PC-9 (cell line): ENCODE data around the gene GADD45A.

ENCODE experiments used
- EZH2 ChIP-seq: fragments of 200-600 bp; sonication (generic); IDR thresholded peaks from 2 replicates; pipeline ENCODE4 v1.8.0; 2017; ENCODE audit warnings: antibody characterized with exemption, low read depth
- TF ChIP-seq, protein P1 (sequence below): fragments of 200-600 bp; sonication (generic); conservative IDR thresholded peaks from 2 replicates; pipeline ENCODE4 v1.6.1; 2017; ENCODE audit warnings: mixed run types, antibody characterized with exemption, mild to moderate bottlenecking, moderate library complexity

DNA sequence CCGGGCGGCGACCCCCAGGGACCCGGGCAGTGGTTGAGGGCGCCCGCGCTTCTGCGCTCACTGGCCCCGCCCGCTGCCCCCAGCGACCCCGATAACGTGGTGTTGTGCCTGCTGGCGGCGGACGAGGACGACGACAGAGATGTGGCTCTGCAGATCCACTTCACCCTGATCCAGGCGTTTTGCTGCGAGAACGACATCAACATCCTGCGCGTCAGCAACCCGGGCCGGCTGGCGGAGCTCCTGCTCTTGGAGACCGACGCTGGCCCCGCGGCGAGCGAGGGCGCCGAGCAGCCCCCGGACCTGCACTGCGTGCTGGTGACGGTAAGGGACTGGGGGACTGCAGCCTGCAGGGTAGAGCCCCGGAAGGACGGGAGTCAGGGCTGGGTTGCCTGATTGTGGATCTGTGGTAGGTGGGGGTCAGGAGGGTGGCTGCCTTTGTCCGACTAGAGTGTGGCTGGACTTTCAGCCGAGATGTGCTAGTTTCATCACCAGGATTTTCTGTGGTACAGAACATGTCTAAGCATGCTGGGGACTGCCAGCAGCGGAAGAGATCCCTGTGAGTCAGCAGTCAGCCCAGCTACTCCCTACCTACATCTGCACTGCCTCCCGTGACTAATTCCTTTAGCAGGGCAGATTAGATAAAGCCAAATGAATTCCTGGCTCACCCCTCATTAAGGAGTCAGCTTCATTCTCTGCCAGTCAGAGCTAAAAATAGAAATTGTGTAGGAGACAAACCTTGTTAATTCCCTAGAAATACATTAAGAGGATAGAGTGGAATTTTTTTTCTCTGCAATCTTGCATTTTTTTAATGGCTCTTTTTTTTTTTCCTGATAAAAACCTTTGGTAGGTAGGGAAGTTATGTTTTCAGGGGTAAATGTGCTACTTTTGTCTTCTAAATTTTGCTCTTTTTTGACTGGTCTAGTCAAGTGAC is 1.5 kb downstream of the GADD45A start:
- TF ChIP-seq, protein P1, sequence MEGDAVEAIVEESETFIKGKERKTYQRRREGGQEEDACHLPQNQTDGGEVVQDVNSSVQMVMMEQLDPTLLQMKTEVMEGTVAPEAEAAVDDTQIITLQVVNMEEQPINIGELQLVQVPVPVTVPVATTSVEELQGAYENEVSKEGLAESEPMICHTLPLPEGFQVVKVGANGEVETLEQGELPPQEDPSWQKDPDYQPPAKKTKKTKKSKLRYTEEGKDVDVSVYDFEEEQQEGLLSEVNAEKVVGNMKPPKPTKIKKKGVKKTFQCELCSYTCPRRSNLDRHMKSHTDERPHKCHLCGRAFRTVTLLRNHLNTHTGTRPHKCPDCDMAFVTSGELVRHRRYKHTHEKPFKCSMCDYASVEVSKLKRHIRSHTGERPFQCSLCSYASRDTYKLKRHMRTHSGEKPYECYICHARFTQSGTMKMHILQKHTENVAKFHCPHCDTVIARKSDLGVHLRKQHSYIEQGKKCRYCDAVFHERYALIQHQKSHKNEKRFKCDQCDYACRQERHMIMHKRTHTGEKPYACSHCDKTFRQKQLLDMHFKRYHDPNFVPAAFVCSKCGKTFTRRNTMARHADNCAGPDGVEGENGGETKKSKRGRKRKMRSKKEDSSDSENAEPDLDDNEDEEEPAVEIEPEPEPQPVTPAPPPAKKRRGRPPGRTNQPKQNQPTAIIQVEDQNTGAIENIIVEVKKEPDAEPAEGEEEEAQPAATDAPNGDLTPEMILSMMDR, result no peak
- TF ChIP-seq EZH2, result no peak
